GM19240 (cell line): ENCODE measurements around the gene NUCKS1.

Experiments used
- DNase-seq: peaks from one replicate; pipeline ENCODE4 v3.0.0; 2011; ENCODE audit warnings: low spot score; ENCODE audit not compliant: insufficient read length

NUCKS1 gene

GRCh38 chr1:205750138-205751035 lies at the start of gene NUCKS1:
TSS of gene NUCKS1 (minus strand) at chr1:205750182. CDS start at chr1:205749973, 209 bp downstream.
- peak; percentile 62 for DNase-seq

GRCh38 chr1:205798577-205798976 lies 48.6 kb upstream of the NUCKS1 start:
- DNase-seq = no peak

- DNase-seq = no peak
Observed at GRCh38 chr1:205797168-205797567, 47.2 kb upstream of the NUCKS1 start.

- no peak for DNase-seq
Observed at GRCh38 chr1:205794011-205794730, 44.2 kb upstream of the NUCKS1 start.

- no peak for DNase-seq
Observed at GRCh38 chr1:205792961-205793673, 43.1 kb upstream of the NUCKS1 start.

GRCh38 chr1:205792481-205792881 lies 42.5 kb upstream of the NUCKS1 start:
- no peak for DNase-seq

GRCh38 chr1:205791568-205792180 lies 41.7 kb upstream of the NUCKS1 start:
- DNase-seq = peak; percentile 79

- no peak for DNase-seq
Observed at GRCh38 chr1:205787287-205787916, 37.4 kb upstream of the NUCKS1 start.

- DNase-seq = no peak
Observed at GRCh38 chr1:205786601-205787000, 36.6 kb upstream of the NUCKS1 start.

- no peak for DNase-seq
Observed at GRCh38 chr1:205785446-205785845, 35.5 kb upstream of the NUCKS1 start.

GRCh38 chr1:205783904-205784303 lies 33.9 kb upstream of the NUCKS1 start:
- no peak for DNase-seq

- DNase-seq = no peak
Observed at GRCh38 chr1:205783433-205783795, 33.4 kb upstream of the NUCKS1 start.

GRCh38 chr1:205782627-205783432 lies 32.8 kb upstream of the NUCKS1 start:
- DNase-seq = no peak

- DNase-seq = no peak
Observed at GRCh38 chr1:205780335-205780734, 30.4 kb upstream of the NUCKS1 start.

- no peak for DNase-seq
Observed at GRCh38 chr1:205777994-205778393, 28.0 kb upstream of the NUCKS1 start.

GRCh38 chr1:205775717-205776056 lies 25.7 kb upstream of the NUCKS1 start:
- DNase-seq = no peak

GRCh38 chr1:205775015-205775716 lies 25.2 kb upstream of the NUCKS1 start, which contains the start of gene RAB29:
TSS of gene RAB29 (minus strand) at chr1:205775482. CDS start at chr1:205774956, 526 bp downstream.
- peak; percentile 76 for DNase-seq

- DNase-seq = no peak
Observed at GRCh38 chr1:205774198-205775014, 24.4 kb upstream of the NUCKS1 start.

- DNase-seq = no peak
Observed at GRCh38 chr1:205772607-205773032, 22.6 kb upstream of the NUCKS1 start.
